Colon (tissue), 2 donors: Measurements from ENCODE around the gene ZNF524.
"Not testable (repeated sequence)": the region's sequence is repeated elsewhere in the genome, so short reads cannot be mapped to it uniquely, and the experiment has no call there.

Experiments
- FAIRE-seq: peaks from 2 replicates; lab custom pipeline; 2012; peaks lifted over from hg19 to GRCh38; lab: Jason Lieb, UNC
- donor health status: control.
- donor health status: control.

ZNF524 gene

GRCh38 chr19:55599842-55600661, at the start of gene ZNF524:
TSS of gene ZNF524 (plus strand) at chr19:55600288. CDS start at chr19:55602113, 1,825 bp downstream.
- no peak for FAIRE-seq

DNA sequence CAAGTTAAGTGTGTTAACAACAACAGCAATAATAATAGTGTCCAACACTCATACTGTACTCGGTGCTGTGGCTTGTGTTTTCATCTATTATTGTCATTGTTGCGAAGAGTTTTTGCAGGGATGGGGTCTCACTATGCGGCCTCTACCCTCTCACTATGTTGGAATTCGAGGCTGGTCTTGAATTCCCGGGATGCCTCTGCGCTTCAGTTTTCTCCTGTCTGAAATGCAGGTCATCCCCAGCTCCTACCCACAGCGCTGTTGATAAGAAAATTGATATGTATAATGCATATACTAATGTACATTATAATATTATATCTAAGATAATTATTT, 49.8 kb upstream of the ZNF524 start:
- no peak for FAIRE-seq

GRCh38 chr19:55552206-55552605, 47.9 kb upstream of the ZNF524 start:
- FAIRE-seq = no peak

GRCh38 chr19:55552620-55553019, 47.5 kb upstream of the ZNF524 start:
- no peak for FAIRE-seq

- FAIRE-seq = no peak
Observed at GRCh38 chr19:55553217-55554182, 46.6 kb upstream of the ZNF524 start.

GRCh38 chr19:55554302-55554701, 45.8 kb upstream of the ZNF524 start:
- FAIRE-seq = no peak

GRCh38 chr19:55554741-55555152, 45.3 kb upstream of the ZNF524 start:
- no peak for FAIRE-seq

DNA sequence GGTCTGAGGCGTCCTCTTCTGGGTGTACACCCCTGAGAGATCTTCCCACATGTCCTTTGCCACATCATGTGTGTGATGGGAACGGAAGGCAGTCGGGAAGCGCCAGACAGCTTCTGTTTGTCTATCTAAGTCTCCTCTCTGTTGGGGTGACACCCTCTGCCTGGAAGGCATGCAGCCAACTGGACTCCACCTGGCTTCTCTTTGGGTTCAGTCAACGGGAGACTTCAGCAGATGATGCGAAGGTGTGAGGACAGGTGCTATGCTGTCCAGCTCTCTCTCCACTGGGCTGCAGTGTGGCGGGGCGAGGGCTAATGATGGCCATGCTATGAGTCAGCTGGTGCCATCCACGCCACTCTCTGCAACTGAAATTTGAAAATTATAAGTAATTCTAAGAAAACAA, 40.4 kb upstream of the ZNF524 start:
- FAIRE-seq = no peak

- FAIRE-seq = no peak
Observed at GRCh38 chr19:55563261-55563690, 36.8 kb upstream of the ZNF524 start.

DNA sequence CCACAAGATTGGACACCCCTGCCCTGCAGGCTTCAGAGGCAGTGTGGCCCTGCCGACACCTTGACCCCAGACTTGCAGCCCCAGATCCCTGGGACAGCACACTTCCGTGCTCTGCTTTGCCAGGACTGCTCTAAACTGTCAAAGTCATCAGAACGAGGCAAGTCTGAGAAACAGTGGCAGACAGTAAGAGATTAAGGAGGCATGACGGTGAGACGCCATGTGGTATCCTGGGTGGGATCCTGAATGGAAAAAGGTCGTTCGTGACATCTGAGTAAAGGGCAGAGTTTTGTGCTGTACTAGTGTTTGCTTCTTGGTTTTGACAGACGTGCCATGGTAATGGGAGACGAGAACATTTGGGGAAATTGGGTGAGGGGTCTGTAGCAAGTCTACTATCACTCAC, 33.3 kb upstream of the ZNF524 start:
- FAIRE-seq = no peak

GRCh38 chr19:55567708-55568328, 32.3 kb upstream of the ZNF524 start:
- no peak for FAIRE-seq

DNA sequence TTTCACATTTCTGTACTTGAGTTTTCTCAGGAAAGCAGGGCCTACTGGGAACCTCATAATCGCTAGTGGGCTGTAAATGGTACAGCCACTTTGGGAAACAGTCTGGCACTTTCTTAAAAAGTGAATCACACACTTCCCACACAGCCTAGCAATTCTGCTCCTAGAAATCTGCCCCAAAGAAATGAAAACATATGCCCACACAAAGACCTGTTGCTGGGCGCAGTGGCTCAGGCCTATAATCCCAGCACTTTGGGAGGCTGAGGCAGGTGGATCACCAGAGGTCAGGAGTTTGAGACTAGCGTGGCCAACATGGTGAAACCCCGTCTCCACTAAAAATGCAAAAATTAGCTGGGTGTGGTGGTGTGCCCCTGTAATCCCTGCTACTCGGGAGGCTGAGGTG, 30.6 kb upstream of the ZNF524 start:
- FAIRE-seq = not testable (repeated sequence)

- not testable (repeated sequence) for FAIRE-seq
Observed at GRCh38 chr19:55573929-55574328, 26.2 kb upstream of the ZNF524 start.

- no peak for FAIRE-seq
Observed at GRCh38 chr19:55576746-55577145, 23.3 kb upstream of the ZNF524 start.

DNA sequence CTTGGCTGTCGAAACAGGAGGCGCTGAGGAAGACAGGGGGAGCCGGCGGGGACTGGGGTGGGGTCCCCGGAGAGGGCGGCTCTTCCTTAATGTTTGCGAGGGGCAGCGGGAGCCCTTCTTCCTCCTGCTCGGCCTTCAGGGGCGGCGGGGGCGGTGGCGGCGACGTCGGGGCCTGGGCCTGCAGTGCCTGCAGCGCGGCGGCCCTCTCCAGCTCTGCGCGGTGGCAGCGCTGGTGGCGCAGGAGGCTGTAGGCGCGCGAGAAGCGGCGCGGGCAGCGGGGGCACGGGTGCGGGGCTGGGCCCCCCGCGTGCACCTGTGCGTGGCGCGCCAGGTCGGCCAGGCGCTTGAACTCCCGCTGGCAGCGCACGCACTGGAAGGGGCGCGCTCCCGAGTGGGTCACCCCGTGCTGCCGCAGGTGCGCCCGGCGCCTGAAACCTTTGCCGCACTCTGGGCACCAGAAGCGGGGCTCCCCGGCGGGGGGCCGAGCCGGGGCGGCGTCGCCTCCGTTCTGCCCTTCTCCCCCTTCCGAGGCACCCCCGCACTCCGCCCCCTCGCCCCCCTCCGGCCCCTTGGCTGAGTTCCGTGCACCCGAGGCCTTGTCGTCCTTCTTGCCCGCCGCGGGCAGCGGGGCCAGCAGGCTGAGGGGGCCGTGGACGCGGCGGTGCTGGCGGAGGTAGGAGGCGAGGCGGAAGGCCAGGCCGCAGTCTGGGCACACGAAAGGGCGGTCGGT, 21.9 kb upstream of the ZNF524 start:
- no peak for FAIRE-seq

- FAIRE-seq = no peak
Observed at GRCh38 chr19:55578761-55579747, 21.0 kb upstream of the ZNF524 start.

- FAIRE-seq = no peak
Observed at GRCh38 chr19:55579766-55580621, 20.1 kb upstream of the ZNF524 start.

DNA sequence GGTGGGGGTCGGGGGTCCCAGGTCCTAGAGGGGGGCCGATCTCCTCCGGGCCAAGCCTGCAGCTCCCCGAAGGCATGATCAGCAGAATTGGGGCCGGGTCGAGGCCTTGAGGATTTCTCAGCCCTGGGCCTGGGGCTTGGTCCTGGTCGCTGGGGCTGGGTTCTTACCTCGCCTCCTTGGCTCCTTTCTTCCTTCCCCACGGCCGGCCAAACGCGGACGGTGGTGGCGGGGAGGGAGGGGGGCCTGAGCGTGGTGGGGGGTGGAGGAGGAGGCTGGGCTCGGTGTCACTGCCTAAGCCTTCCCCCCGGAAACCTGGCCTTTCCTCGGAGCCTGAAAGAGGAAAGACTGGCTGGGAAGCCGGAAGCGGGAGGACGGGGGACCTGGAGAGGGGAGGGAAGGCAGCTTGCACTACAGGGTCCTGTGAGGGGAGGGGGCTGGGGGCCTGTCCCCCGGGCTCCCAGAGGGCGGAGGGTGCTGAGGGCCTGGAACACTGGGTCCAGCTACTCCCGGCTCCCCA, 19.4 kb upstream of the ZNF524 start, which contains the start of gene ZNF579:
TSS of gene ZNF579 (minus strand) at position 221 of the 517 bp plus-strand sequence. CDS start 1,209 bp downstream, outside the sequence.
- no peak for FAIRE-seq

DNA sequence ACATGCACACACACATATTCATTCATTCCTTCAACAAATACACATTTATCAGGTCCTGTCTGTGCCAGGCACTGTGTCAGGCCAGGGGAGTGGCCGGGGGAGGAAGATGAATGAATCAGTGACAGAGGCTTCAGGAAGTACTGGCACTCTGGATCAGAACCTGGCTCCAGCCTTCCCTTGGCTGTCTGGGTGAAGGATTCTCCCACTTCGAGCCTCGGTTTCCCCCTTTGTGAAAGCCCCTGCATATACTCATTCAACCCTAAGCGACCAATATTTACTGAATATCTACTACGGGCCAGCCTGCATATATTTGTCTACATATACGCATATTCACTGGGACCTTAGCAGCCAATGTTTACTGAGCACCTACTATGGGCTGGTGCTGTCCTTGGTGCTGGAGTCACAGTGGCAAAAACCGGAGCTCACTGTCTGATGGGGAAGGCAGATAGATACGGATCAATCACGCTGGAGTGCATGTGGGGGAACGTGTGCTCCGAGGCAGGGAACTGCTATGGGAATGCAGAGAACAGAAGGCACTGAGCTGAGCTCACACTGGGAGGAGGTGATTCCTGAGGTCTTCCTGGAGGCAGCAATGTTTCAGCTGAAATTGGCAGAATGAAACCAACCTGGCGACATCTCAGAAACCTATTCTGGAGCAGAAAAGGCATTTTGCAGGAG, 18.8 kb upstream of the ZNF524 start:
- FAIRE-seq = no peak
